CD4-positive, CD25-positive, alpha-beta regulatory T cell (primary cell): Measurements from ENCODE around the gene AFF3. TPM values are rescaled to one million over a fixed set of nuclear protein-coding genes. Genes with fewer than 3 reads are reported as not detected.

ENCODE experiments used
- ATAC-seq, 2 donors: fragments of 150-1000 bp; cut with Tn5 transposase; one replicate each; pipeline ENCODE4 v1.10.0; 2021; ENCODE audit warnings: low read depth in 2 of 2, moderate number of reproducible peaks in 2 of 2, moderate library complexity in 1 of 2
- DNase-seq, 3 donors: peaks; one replicate each; pipeline versions ENCODE4 v3.0.0 to v3.0.0-alpha.2; 2012 to 2022; ENCODE audit warnings: mixed read lengths in 1 of 3
- H3K27ac ChIP-seq: one replicate; pipeline ENCODE4 v1.7.0; 2013; ENCODE audit warnings: mild to moderate bottlenecking, low read length; ENCODE audit not compliant: insufficient read depth, poor library complexity, severe bottlenecking
- H3K27me3 ChIP-seq: one replicate; pipeline ENCODE4 v1.7.0; 2013; ENCODE audit warnings: low read length; ENCODE audit not compliant: control insufficient read depth, insufficient read depth
- H3K36me3 ChIP-seq: one replicate; pipeline ENCODE4 v1.7.0; 2013; ENCODE audit warnings: mild to moderate bottlenecking, low read length, moderate library complexity; ENCODE audit not compliant: control insufficient read depth, insufficient read depth
- H3K4me1 ChIP-seq: 2 replicates; pipeline ENCODE4 v1.7.0; 2013; ENCODE audit warnings: mild to moderate bottlenecking, low read length; ENCODE audit not compliant: insufficient read depth, control insufficient read depth, poor library complexity, severe bottlenecking
- H3K4me3 ChIP-seq: one replicate; pipeline ENCODE4 v1.7.0; 2013; ENCODE audit warnings: low read depth, mild to moderate bottlenecking, low read length, moderate library complexity
- H3K9me3 ChIP-seq, 2 experiments: 1 replicate in 1 of 2; 2 replicates in 1 of 2; pipeline ENCODE4 v1.7.0; 2013; ENCODE audit warnings: low read length in 2 of 2, mild to moderate bottlenecking in 1 of 2, moderate library complexity in 1 of 2; ENCODE audit not compliant: control insufficient read depth in 2 of 2
- H3K27ac Mint-ChIP-seq, 3 donors: one replicate each; pipeline ENCODE4 v1.8.0; 2020 to 2022; ENCODE audit warnings: mild to moderate bottlenecking in 3 of 3, mixed read lengths in 3 of 3, moderate library complexity in 2 of 3
- H3K27me3 Mint-ChIP-seq: one replicate; pipeline ENCODE4 v1.8.0; 2022; ENCODE audit warnings: mild to moderate bottlenecking, mixed read lengths
- H3K36me3 Mint-ChIP-seq: one replicate; pipeline ENCODE4 v1.8.0; 2020; ENCODE audit warnings: mixed read lengths
- H3K4me1 Mint-ChIP-seq, 4 donors: one replicate each; pipeline ENCODE4 v1.8.0; 2020 to 2022; ENCODE audit warnings: mixed read lengths in 4 of 4, mild to moderate bottlenecking in 1 of 4
- H3K4me3 Mint-ChIP-seq, 4 donors: one replicate each; pipeline ENCODE4 v1.8.0; 2020 to 2022; ENCODE audit warnings: mild to moderate bottlenecking in 4 of 4, mixed read lengths in 4 of 4, moderate library complexity in 3 of 4
- H3K9me3 Mint-ChIP-seq, 7 donors: one replicate each; pipeline ENCODE4 v1.8.0; 2020 to 2022; ENCODE audit warnings: mixed read lengths in 7 of 7, mild to moderate bottlenecking in 3 of 7, moderate library complexity in 2 of 7
- polyA plus RNA-seq, 4 donors: library from polyadenylated mRNA; unstranded; fragments of 300-500 nt; fragmentation: Illumina TruSeq; gene quantifications; one replicate each; pipeline ENCODE4 v1.2.3, GENCODE V29; 2021
- total RNA-seq: library from RNA; stranded (reverse); gene quantifications from one replicate; pipeline ENCODE4 v1.2.3, GENCODE V29; 2022

Gene AFF3
- total and polyA plus RNA-seq, 5 donors from 2014 or later = 0.82 to 10.1 (median 4.2) TPM

DNA sequence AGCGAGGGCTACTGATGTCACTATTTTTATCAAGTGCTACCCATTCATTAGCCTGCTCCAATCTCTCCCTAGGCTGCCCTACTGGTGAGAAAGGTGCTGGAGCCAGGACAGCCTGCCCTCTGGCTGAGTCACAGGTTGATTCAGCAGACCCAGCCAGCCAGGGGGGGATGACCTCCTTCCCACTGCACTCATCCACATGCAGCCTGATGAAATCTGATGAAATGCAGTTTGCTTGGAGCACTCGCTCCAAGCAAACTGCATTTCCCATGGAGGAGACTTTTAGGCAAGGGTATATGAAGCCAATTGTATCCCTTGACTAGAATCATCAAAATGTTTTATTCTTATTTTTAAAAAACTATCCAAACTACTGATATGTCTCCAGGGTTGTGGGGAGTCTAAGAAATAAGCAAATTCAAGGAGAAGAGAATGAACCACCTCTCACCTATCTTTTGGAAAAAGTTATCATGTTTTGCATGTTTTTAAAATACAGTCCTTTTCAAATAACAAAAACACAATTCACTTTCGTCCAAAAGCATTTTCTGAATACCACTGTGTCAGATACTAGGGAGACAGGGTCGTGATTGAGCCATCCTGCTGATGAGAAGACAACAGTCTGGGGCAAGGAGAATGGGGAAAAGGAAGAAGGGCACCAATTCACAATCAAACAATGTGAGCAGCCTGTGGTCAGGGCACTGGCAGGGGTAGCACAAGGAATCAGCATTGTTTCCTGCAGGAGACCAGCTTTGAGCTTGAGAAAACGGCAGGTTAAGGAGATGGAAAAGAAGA, 128.3 kb downstream of the AFF3 start:
- Histone ChIP-seq H3K9me3 (no peaks in the 10 kb centered on the region), H3K27me3 (no peaks in the 10 kb centered on the region), H3K36me3 (no peaks in the 10 kb centered on the region), H3K27ac (no peak overlapping the region), H3K4me3 (no peak overlapping the region), H3K4me1 (no peaks in the 10 kb centered on the region)
- ATAC-seq (no peak), DNase-seq (no peak)
- no peaks in the 10 kb centered on the region for H3K4me1 Mint-ChIP-seq
- no peak overlapping the region for H3K27ac Mint-ChIP-seq
- H3K4me3 Mint-ChIP-seq = no peak overlapping the region
- peaks cover 0 to 4% (median 0%) of the 10 kb centered on the region in 7 donors for H3K9me3 Mint-ChIP-seq
- H3K36me3 Mint-ChIP-seq = peaks cover 2% of the 10 kb centered on the region
- no peaks in the 10 kb centered on the region for H3K27me3 Mint-ChIP-seq

DNA sequence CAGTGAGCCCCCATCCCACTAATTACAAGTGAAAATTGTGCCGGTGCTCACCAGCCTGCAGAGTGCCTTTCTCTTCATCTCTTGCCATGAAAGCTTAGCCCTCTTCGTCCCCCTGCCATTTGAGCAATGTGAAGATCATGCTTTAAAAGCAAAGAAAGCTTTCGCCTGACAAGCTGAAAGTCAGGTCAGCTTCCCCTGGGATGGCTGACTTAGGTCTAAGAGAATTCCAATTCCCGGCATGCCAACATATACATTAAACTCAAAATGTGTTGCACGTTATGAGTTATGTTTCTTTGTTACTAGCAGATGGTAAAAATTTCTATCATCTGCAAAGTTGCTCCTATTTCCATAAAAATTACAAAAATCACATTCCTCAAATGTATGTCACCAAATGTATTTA, 129.8 kb downstream of the AFF3 start:
- Histone ChIP-seq H3K4me3 (no peak overlapping the region), H3K27ac (no peak overlapping the region), H3K36me3 (no peaks in the 10 kb centered on the region), H3K4me1 (no peaks in the 10 kb centered on the region), H3K9me3 (no peaks in the 10 kb centered on the region), H3K27me3 (no peaks in the 10 kb centered on the region)
- H3K9me3 Mint-ChIP-seq = peaks cover 0 to 4% (median 0%) of the 10 kb centered on the region in 7 donors
- no peak for ATAC-seq
- H3K27me3 Mint-ChIP-seq = no peaks in the 10 kb centered on the region
- DNase-seq = no peak
- no peak overlapping the region for H3K27ac Mint-ChIP-seq
- H3K4me1 Mint-ChIP-seq = no peaks in the 10 kb centered on the region
- no peak overlapping the region for H3K4me3 Mint-ChIP-seq
- peaks cover 7% of the 10 kb centered on the region for H3K36me3 Mint-ChIP-seq

DNA sequence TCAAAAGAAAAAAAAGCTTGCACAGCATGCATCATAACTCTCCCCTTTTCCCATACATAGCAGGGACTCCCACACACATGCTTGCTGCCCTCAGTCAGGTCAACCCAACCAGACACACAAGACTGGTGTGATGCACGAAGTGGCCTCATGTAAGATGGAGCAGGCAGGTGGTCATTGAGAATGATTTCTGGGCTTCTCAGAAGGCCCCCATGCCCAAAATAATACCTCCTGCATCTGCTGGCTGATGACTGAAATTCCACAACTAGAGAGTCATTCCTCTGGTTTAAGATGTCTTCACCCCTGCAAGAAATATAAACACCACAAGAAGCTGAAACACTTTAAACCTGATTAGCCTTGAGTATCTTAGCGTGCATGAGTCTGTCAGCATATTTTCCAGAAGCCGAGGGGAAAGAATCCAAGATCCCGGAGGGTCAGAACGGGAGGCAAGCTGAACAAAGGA, 131.1 kb downstream of the AFF3 start:
- H3K4me1 Mint-ChIP-seq = no peaks in the 10 kb centered on the region
- Histone ChIP-seq H3K9me3 (no peaks in the 10 kb centered on the region), H3K27ac (no peak overlapping the region), H3K4me1 (no peaks in the 10 kb centered on the region), H3K4me3 (no peak overlapping the region), H3K27me3 (no peaks in the 10 kb centered on the region), H3K36me3 (no peaks in the 10 kb centered on the region)
- H3K9me3 Mint-ChIP-seq = peaks cover 0 to 4% (median 0%) of the 10 kb centered on the region in 7 donors
- H3K27ac Mint-ChIP-seq = no peak overlapping the region
- no peak for ATAC-seq
- DNase-seq = no peak
- H3K4me3 Mint-ChIP-seq = no peak overlapping the region
- peaks cover 12% of the 10 kb centered on the region for H3K36me3 Mint-ChIP-seq
- H3K27me3 Mint-ChIP-seq = no peaks in the 10 kb centered on the region

DNA sequence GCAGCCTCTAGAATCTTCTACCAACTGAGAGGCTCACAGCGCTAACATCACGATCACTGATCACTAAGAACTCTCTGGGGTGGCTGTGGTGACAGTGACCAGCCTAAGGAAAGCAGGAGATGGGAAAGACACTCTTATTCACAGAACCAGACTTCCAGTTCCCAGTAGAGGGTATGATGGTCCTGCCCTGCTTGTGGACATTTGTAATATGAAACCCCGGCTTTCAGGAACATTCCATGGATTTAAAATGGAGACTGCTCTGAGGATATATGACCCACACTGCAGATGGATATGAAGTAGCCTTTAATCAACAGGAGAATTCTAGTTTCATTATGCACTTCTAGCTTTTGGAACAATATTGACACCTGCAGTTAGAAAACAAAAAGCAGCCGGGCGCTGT, 131.8 kb downstream of the AFF3 start:
- Mint-ChIP-seq H3K36me3 (peaks cover 14% of the 10 kb centered on the region), H3K9me3 (peaks cover 0 to 4% (median 0%) of the 10 kb centered on the region in 7 donors), H3K27ac (no peak overlapping the region), H3K4me3 (peak overlapping the region in 1 of 4 donors; percentile 10), H3K27me3 (no peaks in the 10 kb centered on the region), H3K4me1 (no peaks in the 10 kb centered on the region)
- H3K9me3 ChIP-seq = no peaks in the 10 kb centered on the region
- no peaks in the 10 kb centered on the region for H3K36me3 ChIP-seq
- no peak overlapping the region for H3K4me3 ChIP-seq
- H3K4me1 ChIP-seq = no peaks in the 10 kb centered on the region
- H3K27me3 ChIP-seq = no peaks in the 10 kb centered on the region
- H3K27ac ChIP-seq = no peak overlapping the region
- ATAC-seq (no peak), DNase-seq (no peak)

DNA sequence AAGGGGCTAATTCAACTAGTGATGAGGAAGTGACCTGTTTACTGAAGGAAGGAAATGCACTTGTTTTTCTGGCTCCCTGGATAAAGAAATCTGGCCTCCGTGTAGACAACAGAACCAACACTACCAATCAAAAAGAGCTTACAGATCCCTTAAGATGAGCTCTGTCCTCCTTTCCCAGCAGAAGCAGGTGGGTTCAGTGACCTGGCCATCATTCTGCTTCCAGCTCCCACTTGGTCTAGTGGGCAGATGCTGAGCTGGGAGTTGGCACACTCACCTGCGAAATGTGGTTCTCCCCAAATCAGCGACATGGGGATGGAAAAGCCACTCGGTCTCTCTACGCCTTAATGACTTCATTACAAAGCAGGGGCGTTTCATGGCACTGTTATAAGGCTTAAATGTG, 132.6 kb downstream of the AFF3 start:
- no peak overlapping the region for H3K4me3 ChIP-seq

DNA sequence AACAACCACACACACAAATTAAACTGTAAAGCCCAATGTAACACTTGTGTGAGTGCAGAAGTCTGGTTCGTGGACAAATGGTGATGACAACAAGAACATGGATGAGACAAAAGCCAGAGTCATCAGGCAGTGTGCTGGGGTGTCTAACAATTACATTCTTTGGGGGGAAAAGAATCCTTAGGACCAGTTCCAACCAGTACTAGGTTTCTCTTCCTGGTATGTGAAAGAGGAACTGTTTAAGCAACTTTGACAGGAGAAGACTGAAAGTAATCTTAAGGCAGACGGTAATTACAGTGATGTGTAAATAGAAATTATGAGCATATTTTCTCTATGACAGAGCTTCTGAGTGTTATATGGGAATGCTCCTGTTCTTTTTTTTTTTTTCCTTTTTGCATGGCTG, 133.4 kb downstream of the AFF3 start:
- ATAC-seq = no peak
- H3K27ac Mint-ChIP-seq = peak overlapping the region in 1 of 3 donors; percentile 45
- no peaks in the 10 kb centered on the region for H3K4me1 ChIP-seq
- H3K9me3 Mint-ChIP-seq = peaks cover 0 to 4% (median 0%) of the 10 kb centered on the region in 7 donors
- no peaks in the 10 kb centered on the region for H3K4me1 Mint-ChIP-seq
- no peak overlapping the region for H3K4me3 ChIP-seq
- H3K27me3 ChIP-seq = no peaks in the 10 kb centered on the region
- H3K9me3 ChIP-seq = no peaks in the 10 kb centered on the region
- peaks cover 16% of the 10 kb centered on the region for H3K36me3 Mint-ChIP-seq
- H3K27ac ChIP-seq = no peak overlapping the region
- no peaks in the 10 kb centered on the region for H3K27me3 Mint-ChIP-seq
- no peak for DNase-seq
- H3K36me3 ChIP-seq = no peaks in the 10 kb centered on the region
- H3K4me3 Mint-ChIP-seq = no peak overlapping the region

More for the DNA sequence above, 132.6 kb downstream of the AFF3 start:
- ATAC-seq = no peak
- H3K4me3 Mint-ChIP-seq = no peak overlapping the region
- no peaks in the 10 kb centered on the region for H3K4me1 ChIP-seq
- no peak overlapping the region for H3K27ac Mint-ChIP-seq
- no peaks in the 10 kb centered on the region for H3K9me3 ChIP-seq
- peaks cover 0 to 4% (median 0%) of the 10 kb centered on the region in 7 donors for H3K9me3 Mint-ChIP-seq
- H3K36me3 ChIP-seq = no peaks in the 10 kb centered on the region
- no peak for DNase-seq
- H3K27me3 ChIP-seq = no peaks in the 10 kb centered on the region
- no peaks in the 10 kb centered on the region for H3K4me1 Mint-ChIP-seq
- H3K27me3 Mint-ChIP-seq = no peaks in the 10 kb centered on the region
- H3K36me3 Mint-ChIP-seq = peaks cover 16% of the 10 kb centered on the region
- no peak overlapping the region for H3K27ac ChIP-seq

DNA sequence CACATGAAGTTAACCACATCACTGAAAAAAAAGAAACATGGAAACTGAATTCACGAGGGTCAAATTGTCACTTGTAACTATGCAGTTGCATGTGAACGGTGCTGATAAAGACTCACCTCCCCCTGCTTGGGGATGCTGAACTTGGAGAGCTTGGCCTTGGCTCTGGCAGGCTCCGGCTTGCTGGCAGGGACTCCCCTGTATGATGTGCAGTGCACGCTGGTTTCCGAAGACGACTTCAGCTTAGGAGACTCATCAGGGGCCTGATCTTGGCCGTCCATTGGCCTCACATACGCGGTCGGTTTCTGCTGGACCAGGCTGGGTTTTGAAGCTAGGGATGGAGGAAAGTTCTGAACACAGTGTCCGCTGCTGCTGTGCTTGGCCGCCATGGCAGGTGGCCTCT, 135.9 kb downstream of the AFF3 start:
- no peaks in the 10 kb centered on the region for H3K27me3 ChIP-seq
- H3K9me3 Mint-ChIP-seq = peaks cover 0 to 4% (median 0%) of the 10 kb centered on the region in 7 donors
- H3K27ac Mint-ChIP-seq = peak overlapping the region in 1 of 3 donors; percentile 92
- ATAC-seq (no peak), DNase-seq (no peak)
- no peaks in the 10 kb centered on the region for H3K27me3 Mint-ChIP-seq
- H3K4me3 Mint-ChIP-seq = no peak overlapping the region
- no peaks in the 10 kb centered on the region for H3K9me3 ChIP-seq
- H3K4me1 Mint-ChIP-seq = peaks cover 0 to 2% (median 0%) of the 10 kb centered on the region in 4 donors
- no peak overlapping the region for H3K27ac ChIP-seq
- H3K36me3 Mint-ChIP-seq = peaks cover 16% of the 10 kb centered on the region
- no peak overlapping the region for H3K4me3 ChIP-seq
- no peaks in the 10 kb centered on the region for H3K4me1 ChIP-seq
- no peaks in the 10 kb centered on the region for H3K36me3 ChIP-seq

DNA sequence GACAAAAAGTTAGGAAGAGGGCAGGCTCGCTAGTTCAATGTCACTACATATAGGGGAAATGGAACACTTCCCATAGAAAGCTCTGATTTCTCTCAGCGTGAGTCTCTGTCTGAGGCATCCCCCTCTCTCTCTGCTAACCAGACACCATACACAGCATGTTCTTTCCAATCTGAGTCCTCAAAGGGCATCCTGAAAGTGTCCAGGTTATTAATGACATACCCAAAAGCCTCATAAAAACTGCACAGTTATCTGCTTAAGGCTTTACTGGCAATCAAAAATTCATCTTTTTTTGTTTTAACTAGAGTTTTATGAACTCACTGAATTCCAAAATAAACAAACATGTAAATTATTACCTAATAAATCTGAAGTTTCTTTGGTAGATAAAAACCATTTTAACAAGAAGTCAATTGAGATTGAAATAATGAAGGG, 137.4 kb downstream of the AFF3 start:
- H3K36me3 ChIP-seq = no peaks in the 10 kb centered on the region
- no peaks in the 10 kb centered on the region for H3K4me1 ChIP-seq
- DNase-seq = no peak
- H3K27ac ChIP-seq = no peak overlapping the region
- Mint-ChIP-seq H3K9me3 (no peaks in the 10 kb centered on the region), H3K4me3 (no peak overlapping the region), H3K4me1 (peaks cover 0 to 9% (median 2%) of the 10 kb centered on the region in 4 donors), H3K27ac (peak overlapping the region in 1 of 3 donors; percentile 52), H3K27me3 (no peaks in the 10 kb centered on the region), H3K36me3 (peaks cover 22% of the 10 kb centered on the region)
- H3K4me3 ChIP-seq = no peak overlapping the region
- no peaks in the 10 kb centered on the region for H3K27me3 ChIP-seq
- no peak for ATAC-seq
- no peaks in the 10 kb centered on the region for H3K9me3 ChIP-seq
